ENCODE data around the gene CTNNA3.

The CTNNA3 gene

GRCh38 chr10:66329147-66329546 is 1366.8 kb downstream of the CTNNA3 start:
- DNase-seq, result no peak

- no peak for DNase-seq
Observed at GRCh38 chr10:66326876-66327275, 1369.1 kb downstream of the CTNNA3 start.

- DNase-seq, result no peak
Observed at GRCh38 chr10:66322777-66323176, 1373.2 kb downstream of the CTNNA3 start.

GRCh38 chr10:66321723-66322665 is 1374.0 kb downstream of the CTNNA3 start:
- no peak for DNase-seq

GRCh38 chr10:66318761-66319160 is 1377.2 kb downstream of the CTNNA3 start:
- DNase-seq, result no peak

GRCh38 chr10:66307826-66308225 is 1388.2 kb downstream of the CTNNA3 start:
- no peak for DNase-seq

GRCh38 chr10:66301078-66301477 is 1394.9 kb downstream of the CTNNA3 start:
- DNase-seq, result no peak

GRCh38 chr10:66295602-66296001 is 1400.4 kb downstream of the CTNNA3 start:
- no peak for DNase-seq

GRCh38 chr10:66294538-66294937 is 1401.5 kb downstream of the CTNNA3 start:
- no peak for DNase-seq

GRCh38 chr10:66292922-66293321 is 1403.1 kb downstream of the CTNNA3 start:
- DNase-seq, result no peak

- DNase-seq, result no peak
Observed at GRCh38 chr10:66292456-66292855, 1403.5 kb downstream of the CTNNA3 start.

- DNase-seq, result no peak
Observed at GRCh38 chr10:66291133-66291532, 1404.9 kb downstream of the CTNNA3 start.

GRCh38 chr10:66284621-66285020 is 1411.4 kb downstream of the CTNNA3 start:
- no peak for DNase-seq

- DNase-seq, result no peak
Observed at GRCh38 chr10:66283874-66284464, 1412.0 kb downstream of the CTNNA3 start.

- DNase-seq, result no peak
Observed at GRCh38 chr10:66283064-66283463, 1412.9 kb downstream of the CTNNA3 start.

- no peak for DNase-seq
Observed at GRCh38 chr10:66281327-66281726, 1414.7 kb downstream of the CTNNA3 start.

GRCh38 chr10:66277481-66277880 is 1418.5 kb downstream of the CTNNA3 start:
- no peak for DNase-seq

GRCh38 chr10:66273966-66274519 is 1422.0 kb downstream of the CTNNA3 start:
- no peak for DNase-seq

GRCh38 chr10:66265398-66265797 is 1430.6 kb downstream of the CTNNA3 start:
- no peak for DNase-seq

- no peak for DNase-seq
Observed at GRCh38 chr10:66259836-66260235, 1436.2 kb downstream of the CTNNA3 start.

GRCh38 chr10:66258693-66259092 is 1437.3 kb downstream of the CTNNA3 start:
- no peak for DNase-seq

GRCh38 chr10:66257801-66258200 is 1438.2 kb downstream of the CTNNA3 start:
- no peak for DNase-seq

- DNase-seq, result no peak
Observed at GRCh38 chr10:66252986-66253385, 1443.0 kb downstream of the CTNNA3 start.

- no peak for DNase-seq
Observed at GRCh38 chr10:66246177-66246576, 1449.8 kb downstream of the CTNNA3 start.

Data from hematopoietic multipotent progenitor cell treated with erythropoietin and hydrocortisone succinate and interleukin-3 and kit ligand, for 4 days (in vitro differentiated cells).